ENCODE data around the gene ZNF799.

Gene ZNF799

GRCh38 chr19:12345197-12345596 lies 55.9 kb downstream of the ZNF799 start:
- no peak overlapping the region for H3K4me3 ChIP-seq (ENCODE audit: low read length)
- DNase-seq (ENCODE audit: low read depth): no peak
- TF ChIP-seq CTCF (IDR thresholded peaks at IDR 0.05; ENCODE audit: insufficient read depth, low read depth, low read length, missing control alignments): no peak

Data from epithelial cell of esophagus (primary cell).